Testis (tissue), 2 donors: Measurements from ENCODE around the gene GINS3.

Experiments used
- CTCF ChIP-seq, 3 experiments: fragments of 450-650 bp in 2 of 3; fragments of 200-600 bp in 1 of 3; sonication (generic) in 1 of 3; IDR thresholded peaks; one replicate each; pipeline ENCODE4 v1.5.1; 2016 to 2019; ENCODE audit warnings: antibody characterized with exemption in 3 of 3, mild to moderate bottlenecking in 2 of 3, moderate library complexity in 1 of 3
- POLR2A ChIP-seq: fragments of 450-650 bp; IDR thresholded peaks from one replicate; pipeline ENCODE4 v1.6.1; 2017; ENCODE audit warnings: antibody characterized with exemption, mild to moderate bottlenecking, moderate library complexity

GRCh38 chr16:58411736-58412614 lies 19.7 kb downstream of the GINS3 start:
- TF ChIP-seq CTCF (IDR thresholded peaks at IDR 0.05) (no peak), POLR2A (no peak)
